ENCODE results near the gene UNC79. TPM values are rescaled to one million over a fixed set of nuclear protein-coding genes. Genes with fewer than 3 reads are reported as not detected.
A peak's percentile ranks its signal among the peaks of the same experiment; 100 is the strongest.

UNC79 gene
- total and polyA plus RNA-seq, 2 experiments from 2014 or later, result 0.15 to 0.20 TPM

GRCh38 chr14:93648440-93649168 is 217.9 kb downstream of the UNC79 start:
- H3K4me2 ChIP-seq, result no peak overlapping the region
- H3K4me1 ChIP-seq (ENCODE audit: insufficient read depth), result no peaks in the 10 kb centered on the region
- TF ChIP-seq EZH2 (IDR thresholded peaks at IDR 0.05; ENCODE audit: borderline replicate concordance) (no peak), CTCF (IDR thresholded peaks at IDR 0.05; ENCODE audit: poor library complexity) (peak; percentile 38), EZH2phosphoT487 (IDR thresholded peaks at IDR 0.05; ENCODE audit: low read depth, severe bottlenecking, unreplicated experiment) (no peak)
- H3K4me3 ChIP-seq, result no peak overlapping the region
- DNase-seq (ENCODE audit: low spot score), result peak; percentile 55
- H3K27ac ChIP-seq, result no peak overlapping the region
- no peak overlapping the region for H2AFZ ChIP-seq
- H4K20me1 ChIP-seq (ENCODE audit: insufficient read depth, poor library complexity, severe bottlenecking), result no peaks in the 10 kb centered on the region
- H3K9me3 ChIP-seq (ENCODE audit: low read depth), result no peaks in the 10 kb centered on the region
- no peaks in the 10 kb centered on the region for H3K9me2 ChIP-seq (replicated peaks; ENCODE audit: insufficient read depth)
- 56% methylated on average over 5 of the region's 5 CpGs for WGBS (ENCODE audit: low lambda C conversion rate, missing lambda C conversion rate)
- no peaks in the 10 kb centered on the region for H3K36me3 ChIP-seq (replicated peaks; ENCODE audit: insufficient read depth, low read depth)
- H3K79me2 ChIP-seq, result no peaks in the 10 kb centered on the region
- H3K27me3 ChIP-seq, result no peaks in the 10 kb centered on the region

- H3K27ac ChIP-seq, result no peak overlapping the region
- no peak for DNase-seq (ENCODE audit: low spot score)
- no peaks in the 10 kb centered on the region for H3K27me3 ChIP-seq
- WGBS (ENCODE audit: low lambda C conversion rate, missing lambda C conversion rate), result 84% methylated on average over 5 of the region's 5 CpGs
- no peaks in the 10 kb centered on the region for H3K79me2 ChIP-seq
- H3K4me1 ChIP-seq (ENCODE audit: insufficient read depth), result no peaks in the 10 kb centered on the region
- no peaks in the 10 kb centered on the region for H4K20me1 ChIP-seq (ENCODE audit: insufficient read depth, poor library complexity, severe bottlenecking)
- H3K9me2 ChIP-seq (replicated peaks; ENCODE audit: insufficient read depth), result no peaks in the 10 kb centered on the region
- TF ChIP-seq EZH2 (IDR thresholded peaks at IDR 0.05; ENCODE audit: borderline replicate concordance) (no peak), EZH2phosphoT487 (IDR thresholded peaks at IDR 0.05; ENCODE audit: low read depth, severe bottlenecking, unreplicated experiment) (no peak), CTCF (IDR thresholded peaks at IDR 0.05; ENCODE audit: poor library complexity) (no peak)
- no peaks in the 10 kb centered on the region for H3K9me3 ChIP-seq (ENCODE audit: low read depth)
- no peak overlapping the region for H3K4me2 ChIP-seq
- H2AFZ ChIP-seq, result no peak overlapping the region
- H3K36me3 ChIP-seq (replicated peaks; ENCODE audit: insufficient read depth, low read depth), result no peaks in the 10 kb centered on the region
- H3K4me3 ChIP-seq, result no peak overlapping the region
Measured at GRCh38 chr14:93654599-93654998, 223.9 kb downstream of the UNC79 start.

DNA sequence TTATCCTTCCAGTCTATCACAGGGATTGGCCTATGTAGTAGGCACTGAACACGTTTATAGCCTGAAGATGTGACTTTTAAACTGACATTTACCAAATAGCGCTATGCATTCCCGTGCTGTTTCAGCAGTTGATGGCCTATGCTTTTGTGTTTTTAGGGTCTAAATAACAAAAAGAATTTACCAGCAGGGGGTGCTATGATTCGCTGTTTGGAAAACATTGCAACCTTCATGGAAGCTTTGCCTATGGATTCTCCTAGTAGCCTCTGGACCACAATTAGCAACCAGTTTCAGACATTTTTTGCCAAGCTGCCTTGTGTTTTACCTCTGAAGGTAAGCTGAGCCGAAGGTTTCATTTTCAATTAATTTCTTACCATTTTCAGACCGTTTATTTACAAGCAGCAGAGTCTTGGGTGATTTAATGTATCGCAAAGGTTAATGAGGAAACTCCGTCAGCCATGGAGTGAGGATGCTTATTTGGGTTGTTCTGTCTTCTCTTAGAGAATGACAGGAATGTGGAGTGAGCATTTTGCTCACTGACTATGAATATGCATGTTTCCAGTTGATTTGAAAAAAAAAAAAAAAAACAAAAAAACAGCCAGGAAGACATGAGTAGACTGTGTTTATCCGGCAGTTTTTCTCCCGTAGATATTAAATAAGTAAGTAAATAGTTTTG is 224.5 kb downstream of the UNC79 start:
- WGBS (ENCODE audit: low lambda C conversion rate, missing lambda C conversion rate), result 48% methylated on average over 10 of the region's 10 CpGs
- Histone ChIP-seq H3K79me2 (no peaks in the 10 kb centered on the region), H3K4me1 (ENCODE audit: insufficient read depth) (no peaks in the 10 kb centered on the region), H3K4me3 (no peak overlapping the region), H3K36me3 (replicated peaks; ENCODE audit: insufficient read depth, low read depth) (no peaks in the 10 kb centered on the region), H4K20me1 (ENCODE audit: insufficient read depth, poor library complexity, severe bottlenecking) (no peaks in the 10 kb centered on the region), H3K9me3 (ENCODE audit: low read depth) (no peaks in the 10 kb centered on the region), H3K27ac (no peak overlapping the region), H3K27me3 (no peaks in the 10 kb centered on the region), H2AFZ (no peak overlapping the region), H3K4me2 (no peak overlapping the region), H3K9me2 (replicated peaks; ENCODE audit: insufficient read depth) (no peaks in the 10 kb centered on the region)
- TF ChIP-seq EZH2 (IDR thresholded peaks at IDR 0.05; ENCODE audit: borderline replicate concordance) (no peak), CTCF (IDR thresholded peaks at IDR 0.05; ENCODE audit: poor library complexity) (peak; percentile 69)
- peak; percentile 90 for DNase-seq (ENCODE audit: low spot score)
